ENCODE data around the gene HS6ST2.

- TF ChIP-seq CTCF (conservative IDR thresholded peaks at IDR 0.05; ENCODE audit: low read length) = no peak
- no peak for TF ChIP-seq EZH2phosphoT487 (IDR thresholded peaks at IDR 0.05; ENCODE audit: borderline replicate concordance, low read depth, low read length)
Measured at GRCh38 chrX:132795181-132795580, 163.2 kb downstream of the HS6ST2 start.
